HG03378 (cell line): ENCODE measurements around the gene MOB3B.

Experiments used
- ATAC-seq: cut with Tn5 transposase; IDR thresholded peaks from one replicate; pipeline ENCODE4 v1.9.1; 2021; ENCODE audit warnings: mild to moderate bottlenecking, moderate library complexity; ENCODE audit not compliant: unreplicated experiment

MOB3B gene

DNA sequence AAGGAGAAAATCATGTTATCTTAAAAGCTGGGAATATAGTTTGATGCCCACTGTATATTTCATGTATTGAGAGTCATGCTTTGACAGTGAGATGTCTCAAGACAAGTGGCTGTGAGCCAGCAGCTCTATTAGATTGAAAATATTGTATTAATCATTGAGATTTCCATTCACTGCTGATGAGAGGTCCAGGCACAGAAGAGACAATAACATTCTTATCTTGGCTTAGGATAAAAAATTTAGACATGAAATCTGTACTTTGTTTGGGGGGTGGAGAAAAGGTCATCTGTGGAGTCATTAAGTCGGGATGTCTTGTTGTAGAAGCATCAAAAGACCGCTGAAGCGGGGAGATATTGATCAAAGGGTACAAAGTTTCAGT, 134.8 kb downstream of the MOB3B start:
- no peak for ATAC-seq

DNA sequence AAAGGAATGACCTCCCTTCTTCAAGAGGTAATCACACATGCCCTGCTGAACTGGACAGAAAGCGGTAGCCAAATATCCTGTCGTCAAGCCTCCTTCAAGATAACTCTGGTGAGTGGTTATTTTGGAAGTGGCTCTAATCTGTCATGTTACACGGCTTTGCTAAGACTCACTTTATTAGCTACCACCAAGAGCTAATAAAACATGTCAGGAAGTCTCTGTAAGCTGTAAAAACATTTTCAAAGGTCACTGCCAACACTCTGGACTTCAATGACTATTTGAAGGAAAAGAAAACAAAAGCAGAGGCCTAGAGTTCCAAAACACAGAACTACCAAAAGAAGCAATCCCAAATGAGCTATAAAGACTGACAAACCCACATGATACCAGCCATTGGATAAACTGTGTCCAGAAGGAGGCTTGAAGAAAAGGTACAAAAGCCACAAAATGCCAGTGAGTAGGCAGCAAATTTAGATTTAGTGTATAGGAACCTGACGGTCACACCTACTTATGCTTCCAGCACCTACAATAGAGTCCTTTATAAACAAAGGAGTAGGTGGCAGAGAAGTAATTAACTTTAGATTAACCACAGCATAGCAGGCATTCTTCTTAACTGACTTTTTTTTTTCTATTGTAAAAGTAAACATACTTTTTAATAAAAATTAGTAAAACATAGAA, 135.3 kb downstream of the MOB3B start:
- no peak for ATAC-seq

DNA sequence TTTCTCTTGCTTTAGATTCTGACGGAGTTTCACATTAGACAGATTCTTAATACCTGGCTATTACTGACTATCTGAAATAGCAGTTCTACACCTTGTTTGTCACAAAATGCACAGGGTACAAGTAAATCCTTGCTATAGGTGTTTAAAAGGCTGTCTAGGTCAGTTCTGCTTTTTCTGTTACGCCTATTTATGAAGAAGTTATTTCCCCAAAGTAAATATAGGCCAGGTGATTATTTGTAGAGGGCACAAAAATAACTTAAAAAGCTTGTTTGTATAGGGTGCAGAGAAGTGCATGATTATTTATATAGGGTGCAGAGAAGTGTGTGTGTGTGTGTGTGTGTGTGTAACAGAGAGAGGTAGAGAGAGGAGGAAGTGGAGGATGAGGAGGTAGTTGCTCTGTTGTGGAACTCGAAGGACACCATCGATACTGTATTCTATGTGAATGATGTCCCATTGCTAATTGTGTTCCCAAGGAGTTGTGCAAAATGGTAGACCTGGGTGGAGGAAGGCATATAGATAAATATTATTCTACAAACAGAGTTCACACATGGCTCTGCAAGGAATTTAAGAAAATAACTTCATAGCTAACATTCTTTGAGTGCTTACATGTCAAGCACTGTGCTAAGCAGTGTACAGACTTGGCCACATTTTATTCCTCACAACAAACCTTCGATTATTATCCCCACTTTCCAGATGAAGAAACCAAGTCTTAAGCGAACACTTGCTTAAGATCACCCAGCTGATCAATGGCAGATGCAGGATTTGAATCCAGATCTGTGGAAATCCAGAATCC, 136.4 kb downstream of the MOB3B start:
- no peak for ATAC-seq

DNA sequence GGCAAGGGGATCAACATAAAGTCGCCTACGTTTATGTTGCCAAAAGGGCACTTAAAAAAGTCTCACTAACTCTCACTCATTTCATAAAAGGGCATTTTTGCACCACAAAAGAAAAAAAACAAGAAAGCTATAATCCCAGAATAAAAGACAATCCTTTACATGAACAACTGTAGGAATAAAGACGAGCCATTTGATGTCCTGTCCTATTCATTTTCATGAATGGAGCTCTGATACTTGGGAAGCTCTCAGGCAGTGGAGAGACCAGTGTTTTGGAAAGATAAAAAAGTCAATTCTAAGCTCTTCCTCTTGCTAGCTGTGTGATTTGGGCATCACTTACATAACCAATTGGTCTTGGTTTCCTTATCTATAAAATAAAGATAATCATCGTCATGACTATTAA, 137.2 kb downstream of the MOB3B start:
- ATAC-seq: no peak

DNA sequence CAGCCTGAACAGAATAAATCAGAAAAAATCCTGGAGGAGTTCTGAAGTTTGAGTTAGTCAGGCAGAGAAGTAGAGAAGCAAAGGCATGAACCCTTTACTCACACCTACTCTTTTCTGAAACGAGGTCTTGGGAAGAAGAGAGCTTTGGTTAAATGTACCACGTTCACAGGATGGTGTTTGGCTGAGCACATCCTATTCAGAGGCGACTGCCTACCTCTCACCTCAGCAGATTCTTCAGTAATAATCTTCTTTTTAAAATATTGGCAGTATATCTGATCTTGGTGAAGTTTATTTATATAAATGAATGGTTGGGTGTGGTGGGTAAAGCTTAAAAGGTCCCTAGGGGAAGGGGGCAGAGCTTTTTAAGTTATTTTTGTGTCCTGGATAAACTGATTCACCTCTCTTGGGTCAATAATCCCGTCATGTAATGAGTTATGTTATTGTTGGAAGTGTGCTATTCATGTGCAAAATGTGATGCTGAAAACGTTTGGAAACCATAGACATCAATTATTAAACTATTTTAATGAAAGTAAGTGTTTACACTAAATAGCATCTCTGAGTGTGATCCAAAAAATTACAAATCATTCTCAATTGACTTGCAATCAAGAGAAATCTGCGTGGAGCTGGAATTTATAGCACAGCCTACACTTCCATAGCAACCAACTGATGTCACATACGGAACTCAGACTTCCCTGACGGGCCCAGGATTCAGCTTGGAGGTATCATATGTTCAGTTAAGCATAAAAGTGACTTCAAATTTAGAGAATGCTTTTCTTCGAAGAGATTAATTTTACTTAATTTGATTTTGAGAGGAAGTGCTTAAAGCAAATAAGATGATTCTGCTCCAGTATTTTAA, 138.3 kb downstream of the MOB3B start:
- no peak for ATAC-seq

DNA sequence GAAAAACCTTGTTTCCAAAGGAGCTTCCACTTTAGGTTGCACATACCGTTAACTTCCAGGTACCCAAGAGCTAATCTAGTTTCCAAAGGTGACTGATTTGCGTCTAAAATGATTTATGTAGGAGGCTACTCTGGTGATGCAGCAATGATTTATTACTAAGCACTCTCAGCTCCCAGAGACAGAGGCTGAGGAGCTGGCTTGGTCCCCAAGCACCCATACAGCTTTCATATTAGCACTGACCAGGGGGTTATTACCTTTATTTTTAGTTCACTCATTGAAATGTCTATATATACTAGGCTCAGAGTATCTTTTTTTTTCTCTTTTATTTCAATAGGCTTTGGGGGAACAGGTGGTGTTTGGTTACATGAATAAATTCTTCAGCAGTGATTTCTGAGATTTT, 141.5 kb downstream of the MOB3B start:
- ATAC-seq: no peak

DNA sequence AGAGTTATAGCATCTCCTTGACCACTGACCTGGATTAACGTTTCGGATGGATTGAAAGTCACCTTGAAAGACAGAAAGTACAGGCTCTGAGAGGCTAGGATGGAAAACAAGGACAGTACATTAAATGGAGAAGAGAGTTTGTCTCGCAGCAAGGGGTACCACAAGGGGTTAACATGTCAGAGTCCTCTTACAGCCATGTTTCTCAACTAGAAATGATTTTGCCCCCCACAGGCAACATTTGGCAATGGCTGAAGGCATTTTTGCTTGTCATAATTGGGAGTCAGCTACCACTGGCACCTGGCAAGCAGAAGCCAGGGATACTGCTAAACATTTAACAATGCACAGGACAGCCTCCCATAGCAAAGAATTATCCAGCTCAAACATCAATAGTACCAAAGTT, 141.9 kb downstream of the MOB3B start:
- no peak for ATAC-seq

DNA sequence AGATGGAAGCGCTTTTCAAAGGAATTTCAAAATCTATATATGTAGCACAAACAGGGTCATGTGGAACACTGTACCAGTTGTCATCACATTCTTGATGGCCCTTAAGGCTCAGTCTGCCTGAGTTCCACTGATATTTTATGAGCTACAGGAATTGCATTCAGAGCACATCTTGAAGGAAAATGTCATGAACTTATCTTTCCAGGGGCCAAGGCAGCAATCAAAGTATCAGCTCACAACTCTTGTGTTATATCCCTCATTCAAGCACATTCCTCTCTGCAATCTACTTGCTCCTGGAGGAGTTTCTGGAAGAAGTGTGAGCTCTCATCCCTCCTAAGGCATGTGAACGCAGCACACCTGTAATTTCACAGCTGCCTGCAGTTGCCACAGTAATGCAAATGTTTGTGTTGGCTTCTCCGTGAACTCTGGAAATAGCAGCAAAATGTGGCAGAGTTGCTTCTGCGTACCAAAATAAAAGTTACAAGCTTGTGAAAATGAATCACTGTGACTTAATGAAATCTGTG, 143.0 kb downstream of the MOB3B start:
- ATAC-seq: no peak

DNA sequence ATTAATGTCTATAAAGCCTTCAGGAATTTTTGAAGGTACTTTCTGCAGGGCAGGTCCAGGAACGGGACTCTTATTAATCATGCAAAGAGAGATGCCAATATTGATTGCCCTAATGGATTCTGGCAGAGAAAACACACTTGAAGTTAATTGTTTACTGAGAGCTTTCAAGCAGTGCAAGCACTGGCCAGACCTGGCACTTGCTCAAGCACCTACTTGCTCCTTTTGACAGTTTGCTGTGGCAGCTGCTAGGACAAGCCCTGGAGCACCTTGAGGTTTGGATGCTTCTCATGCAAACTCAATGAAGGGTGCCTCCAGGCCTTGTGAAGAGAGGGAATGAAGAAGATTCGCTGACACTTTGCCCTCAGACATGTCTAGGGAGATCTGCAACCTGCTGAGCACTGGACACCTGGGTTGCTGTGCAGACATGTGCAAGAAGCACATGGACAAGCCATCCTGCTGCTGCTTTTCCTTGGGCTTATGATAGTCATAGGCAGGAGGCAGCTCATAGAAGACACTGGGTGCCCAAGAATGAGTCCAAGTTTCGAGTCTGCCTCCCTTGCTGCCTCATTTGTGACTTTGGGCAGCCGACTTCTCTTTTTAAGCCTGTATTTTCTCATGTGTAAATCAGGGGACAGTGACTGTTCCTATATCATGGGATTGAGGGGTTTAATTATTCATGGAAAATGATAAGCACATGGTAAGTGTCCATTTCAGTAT, 143.8 kb downstream of the MOB3B start:
- no peak for ATAC-seq

DNA sequence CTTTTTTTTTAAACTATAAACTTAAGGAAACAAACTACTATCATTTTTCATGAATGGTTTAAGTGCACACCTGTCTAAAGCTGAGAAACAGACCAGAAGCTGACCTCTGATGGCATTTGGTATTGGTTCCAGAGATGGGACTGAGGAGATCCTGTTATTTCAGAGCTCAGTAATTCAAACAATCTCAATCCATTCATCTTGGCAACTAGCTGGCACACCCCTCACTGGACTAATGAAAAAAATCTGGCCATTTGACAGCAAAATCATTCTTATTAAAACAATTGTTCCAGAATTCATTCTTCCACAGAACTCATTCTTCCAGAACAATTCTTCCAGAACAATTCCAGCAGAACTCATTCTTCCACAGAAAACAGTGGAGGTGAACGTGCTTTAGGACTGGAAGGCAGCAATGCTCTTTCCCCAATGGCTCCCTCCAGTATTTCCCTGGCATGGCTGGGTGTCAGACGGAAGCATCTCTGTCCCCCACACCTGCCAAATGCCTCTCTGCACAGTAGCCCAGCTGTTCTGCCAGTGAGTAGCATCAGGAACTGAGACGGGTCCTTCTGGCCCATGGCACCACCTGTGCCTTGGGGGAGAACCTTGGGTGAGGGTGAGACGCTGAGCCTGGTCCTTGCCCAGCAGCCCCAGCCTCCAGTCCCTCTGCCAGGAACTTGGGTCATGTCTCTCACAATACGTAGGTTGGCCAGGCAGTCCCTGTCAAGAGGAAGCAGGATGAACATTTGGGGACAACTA, 145.2 kb downstream of the MOB3B start:
- no peak for ATAC-seq

DNA sequence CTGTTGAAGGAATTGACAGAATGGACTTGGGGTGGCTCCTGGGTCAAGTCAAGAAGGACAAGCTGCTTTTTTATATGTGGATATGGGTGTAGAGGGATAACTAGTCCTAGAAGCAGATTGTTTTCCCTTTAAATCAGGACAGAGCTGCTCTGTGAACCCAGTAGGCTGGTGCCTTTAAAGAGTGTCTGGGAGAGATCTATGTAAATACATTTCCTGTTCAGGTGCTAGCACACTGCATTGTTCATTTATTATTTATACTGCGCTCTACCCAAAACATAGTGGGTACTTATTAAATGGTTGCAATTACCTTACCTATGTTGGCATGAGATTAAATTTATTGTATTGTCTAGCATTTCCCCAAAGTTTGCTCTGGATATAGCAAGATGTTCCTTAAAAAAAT, 146.1 kb downstream of the MOB3B start:
- no peak for ATAC-seq

DNA sequence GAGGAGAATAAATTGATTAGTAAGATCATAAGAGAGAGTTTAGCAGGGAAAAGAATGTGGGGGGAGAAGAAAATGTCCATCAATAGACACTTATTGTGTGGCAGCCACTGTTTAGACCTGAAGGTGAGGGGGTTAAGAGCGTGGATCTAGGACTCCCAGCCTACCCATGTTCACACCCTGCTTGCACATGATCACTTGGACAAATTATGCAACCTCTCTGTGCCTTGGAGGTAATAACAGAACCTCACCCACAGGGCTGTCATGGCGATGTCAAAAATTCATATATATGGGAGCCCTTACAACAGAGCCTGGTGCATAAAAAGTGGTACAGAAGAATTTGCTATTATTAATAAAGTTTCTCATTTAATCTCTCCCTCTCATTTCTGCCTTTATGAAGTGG, 146.6 kb downstream of the MOB3B start:
- ATAC-seq: no peak

DNA sequence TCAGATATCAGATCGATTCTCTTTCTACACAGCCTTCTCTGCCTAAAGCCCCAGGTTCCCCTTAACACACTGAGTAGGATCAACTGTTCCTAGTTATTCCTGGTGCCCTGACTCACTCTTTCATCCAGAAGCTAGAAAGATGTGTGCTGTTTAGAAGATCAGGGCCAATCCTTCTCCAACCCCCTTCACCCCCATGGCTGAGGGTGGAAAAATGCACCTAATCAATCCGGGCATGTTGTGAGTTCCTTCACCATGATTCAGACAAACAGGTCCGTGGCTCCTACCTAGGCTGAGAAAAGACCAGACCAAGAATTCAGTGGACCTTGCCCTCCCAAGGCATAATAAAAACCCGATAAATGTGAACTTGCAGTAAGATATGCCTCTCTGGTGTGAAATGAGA, 147.3 kb downstream of the MOB3B start:
- no peak for ATAC-seq

DNA sequence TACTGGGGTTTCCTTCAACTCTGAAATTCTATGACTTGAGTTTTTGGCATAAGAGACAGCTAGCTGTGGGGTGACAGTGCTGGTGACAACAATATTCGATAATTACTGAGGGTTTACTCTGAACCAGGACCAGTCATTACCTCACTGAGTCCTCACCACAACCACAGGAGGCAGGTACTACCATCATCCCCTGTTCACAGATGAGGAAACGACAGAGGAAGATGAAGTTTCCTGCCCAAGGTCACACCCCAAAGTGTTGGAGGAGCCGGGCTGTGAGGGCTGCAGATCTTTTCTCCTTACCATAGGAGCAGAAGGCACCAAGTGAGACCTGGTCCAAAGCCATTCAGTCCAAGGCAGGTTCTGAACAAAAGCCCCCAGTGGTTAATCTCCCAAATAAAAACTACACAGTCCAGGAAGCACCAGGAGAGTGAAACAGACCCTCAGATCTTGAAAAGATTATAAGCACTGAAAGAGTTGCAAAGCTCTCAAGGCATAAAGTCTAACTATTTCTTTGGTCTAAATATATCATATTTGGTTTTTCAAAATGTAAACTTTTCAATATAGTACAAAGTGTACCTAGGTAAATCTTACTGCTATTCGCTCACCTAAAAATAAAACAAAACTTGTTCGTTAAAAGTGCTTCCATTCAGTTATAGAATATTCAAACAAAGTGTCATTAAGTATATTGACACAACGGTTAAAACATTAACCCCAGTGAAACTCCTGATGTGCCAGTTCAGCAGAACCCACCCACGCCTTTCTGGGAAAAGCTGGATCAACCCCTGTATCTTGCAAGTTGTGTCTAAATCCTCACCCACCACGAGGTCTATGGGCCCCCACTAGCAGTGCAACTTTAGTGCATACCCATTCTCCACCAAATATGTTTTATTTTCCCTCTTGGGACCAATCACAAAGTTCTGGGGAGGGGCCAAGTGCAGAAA, 150.0 kb downstream of the MOB3B start:
- ATAC-seq: peak; percentile 32

DNA sequence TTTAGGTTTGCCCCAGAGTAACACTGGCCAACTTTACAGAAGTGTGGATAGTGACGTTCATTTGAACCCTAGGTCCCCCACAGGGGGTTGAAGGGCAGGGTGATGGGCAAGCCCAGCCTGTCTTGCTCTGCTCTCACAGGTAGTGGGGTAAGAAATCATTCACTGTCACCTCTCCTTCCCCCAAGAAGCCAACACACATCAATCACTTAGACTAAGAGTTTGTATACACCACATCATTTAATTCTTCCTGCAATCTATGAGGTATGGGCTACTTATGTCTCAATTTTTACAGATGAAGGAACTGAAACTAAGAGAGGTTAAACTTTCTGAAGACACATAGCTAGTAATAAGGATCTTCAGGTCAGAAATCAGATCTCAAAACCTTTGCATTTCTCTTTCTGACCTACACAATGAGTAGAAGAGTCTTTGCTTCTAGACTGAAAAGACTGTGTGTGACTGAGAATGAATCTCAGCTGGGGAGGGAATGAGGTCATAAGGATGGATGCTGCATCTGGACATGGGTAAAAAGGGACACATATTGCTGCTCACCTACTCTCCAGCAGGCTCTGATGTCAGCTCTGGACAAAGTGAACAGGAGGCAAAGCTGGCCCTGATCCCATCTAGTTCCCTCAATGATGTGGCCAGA, 151.7 kb downstream of the MOB3B start:
- ATAC-seq: peak; percentile 93

DNA sequence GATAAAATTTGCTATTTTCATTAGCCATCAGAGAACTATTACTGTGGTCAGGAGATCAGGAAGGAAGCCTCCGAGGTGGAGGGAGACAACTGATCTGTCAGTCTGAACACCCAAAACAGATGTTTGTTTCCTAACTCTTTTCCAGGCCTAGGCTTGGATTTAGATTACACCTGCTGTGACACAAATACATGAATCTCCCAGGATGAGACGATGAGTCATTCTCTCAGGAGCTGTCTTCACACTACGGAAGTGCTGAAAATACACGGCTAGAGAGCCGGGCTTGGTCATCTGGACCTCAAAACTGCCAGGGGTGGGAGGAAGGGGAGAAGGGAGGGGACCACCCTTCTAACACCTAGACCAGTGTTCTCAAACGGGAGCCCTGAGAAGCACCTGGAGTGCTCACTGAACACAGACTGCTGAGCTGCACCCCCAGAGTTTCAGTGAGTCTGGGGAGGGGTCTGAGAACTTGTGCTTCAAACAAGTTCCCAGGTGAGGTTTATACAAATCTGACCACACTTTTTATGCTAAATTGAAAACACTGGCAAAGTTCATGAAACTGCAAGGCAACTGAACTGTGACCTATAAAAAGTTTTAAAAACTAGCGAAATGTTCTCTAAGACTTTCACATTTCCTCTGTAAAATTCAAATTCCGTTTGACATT, 152.3 kb downstream of the MOB3B start:
- peak; percentile 11 for ATAC-seq

DNA sequence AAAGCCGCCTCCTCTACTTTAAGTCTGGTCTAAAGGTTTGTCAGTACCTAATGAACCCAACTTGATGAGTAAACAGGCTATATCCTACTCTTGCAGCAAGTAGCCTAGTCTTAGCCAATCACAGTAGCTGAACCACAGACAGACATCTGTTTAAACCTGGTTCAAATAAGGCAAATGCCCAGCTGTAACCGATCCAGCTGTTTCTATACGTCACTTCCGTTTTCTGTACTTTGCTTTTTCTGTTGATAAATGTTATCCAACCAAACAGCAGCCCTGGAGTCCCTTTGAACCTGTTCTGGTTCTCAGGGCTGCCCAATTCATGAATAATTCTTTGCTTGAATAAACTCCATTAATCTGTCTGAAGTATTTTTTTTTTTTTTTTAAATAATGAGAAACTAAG, 155.8 kb downstream of the MOB3B start:
- no peak for ATAC-seq

DNA sequence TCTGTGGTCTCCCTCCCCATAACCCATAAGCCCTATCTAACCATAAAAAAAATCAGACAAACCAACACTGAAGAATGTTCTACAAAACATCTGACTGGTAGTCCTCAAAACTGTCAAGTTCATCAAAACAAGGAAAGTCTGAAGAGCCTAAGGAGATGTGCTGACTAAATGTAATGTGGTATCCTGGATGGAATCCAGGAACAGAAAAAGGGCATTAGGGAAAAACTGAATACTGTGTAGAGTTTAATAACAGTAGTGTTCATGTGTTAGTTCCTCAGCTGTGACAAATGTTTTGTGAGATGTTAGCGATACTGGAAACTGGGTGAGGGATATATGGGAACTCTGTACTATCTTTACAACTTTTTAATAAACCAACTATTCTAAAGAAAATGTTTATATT, 157.0 kb downstream of the MOB3B start:
- ATAC-seq: no peak
